WI38 (cell line): ENCODE data around the gene PGAM2.
"Not testable (repeated sequence)": the region's sequence is repeated elsewhere in the genome, so short reads cannot be mapped to it uniquely, and the experiment has no call there.

ENCODE experiments used
- H3K4me3 ChIP-seq: 2 replicates; pipeline ENCODE4 v1.5.1; 2011; ENCODE audit warnings: low read depth, mild to moderate bottlenecking, control low read depth, low read length
- TF ChIP-seq, protein P1 (sequence below): IDR thresholded peaks from 2 replicates; pipeline ENCODE4 v1.5.1; 2012; ENCODE audit warnings: low read depth, mild to moderate bottlenecking, control low read depth, low read length

The PGAM2 gene

GRCh38 chr7:44043902-44044301, 21.5 kb downstream of the PGAM2 start:
- TF ChIP-seq, protein P1, sequence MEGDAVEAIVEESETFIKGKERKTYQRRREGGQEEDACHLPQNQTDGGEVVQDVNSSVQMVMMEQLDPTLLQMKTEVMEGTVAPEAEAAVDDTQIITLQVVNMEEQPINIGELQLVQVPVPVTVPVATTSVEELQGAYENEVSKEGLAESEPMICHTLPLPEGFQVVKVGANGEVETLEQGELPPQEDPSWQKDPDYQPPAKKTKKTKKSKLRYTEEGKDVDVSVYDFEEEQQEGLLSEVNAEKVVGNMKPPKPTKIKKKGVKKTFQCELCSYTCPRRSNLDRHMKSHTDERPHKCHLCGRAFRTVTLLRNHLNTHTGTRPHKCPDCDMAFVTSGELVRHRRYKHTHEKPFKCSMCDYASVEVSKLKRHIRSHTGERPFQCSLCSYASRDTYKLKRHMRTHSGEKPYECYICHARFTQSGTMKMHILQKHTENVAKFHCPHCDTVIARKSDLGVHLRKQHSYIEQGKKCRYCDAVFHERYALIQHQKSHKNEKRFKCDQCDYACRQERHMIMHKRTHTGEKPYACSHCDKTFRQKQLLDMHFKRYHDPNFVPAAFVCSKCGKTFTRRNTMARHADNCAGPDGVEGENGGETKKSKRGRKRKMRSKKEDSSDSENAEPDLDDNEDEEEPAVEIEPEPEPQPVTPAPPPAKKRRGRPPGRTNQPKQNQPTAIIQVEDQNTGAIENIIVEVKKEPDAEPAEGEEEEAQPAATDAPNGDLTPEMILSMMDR = no peak
- H3K4me3 ChIP-seq = peak overlapping the region; percentile 76

DNA sequence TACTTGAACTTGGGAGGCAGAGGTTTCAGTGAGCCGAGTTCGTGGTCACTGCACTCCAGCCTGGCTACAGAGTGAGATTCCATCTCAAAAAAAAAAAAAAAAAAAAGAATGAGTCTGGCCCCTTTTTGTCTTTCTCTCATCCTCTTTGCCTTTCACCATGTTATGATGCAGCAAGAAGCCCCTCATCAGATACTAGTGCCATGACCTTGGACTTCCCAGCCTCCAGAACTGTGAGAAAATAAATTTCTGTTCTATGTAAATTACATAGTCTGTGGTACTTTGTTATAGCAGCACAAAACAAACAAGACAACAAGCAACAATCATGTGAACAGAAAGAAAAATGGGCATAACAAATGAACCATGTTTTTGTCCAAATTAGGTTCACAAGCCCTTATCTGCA, 23.1 kb downstream of the PGAM2 start:
- H3K4me3 ChIP-seq = no peak overlapping the region

DNA sequence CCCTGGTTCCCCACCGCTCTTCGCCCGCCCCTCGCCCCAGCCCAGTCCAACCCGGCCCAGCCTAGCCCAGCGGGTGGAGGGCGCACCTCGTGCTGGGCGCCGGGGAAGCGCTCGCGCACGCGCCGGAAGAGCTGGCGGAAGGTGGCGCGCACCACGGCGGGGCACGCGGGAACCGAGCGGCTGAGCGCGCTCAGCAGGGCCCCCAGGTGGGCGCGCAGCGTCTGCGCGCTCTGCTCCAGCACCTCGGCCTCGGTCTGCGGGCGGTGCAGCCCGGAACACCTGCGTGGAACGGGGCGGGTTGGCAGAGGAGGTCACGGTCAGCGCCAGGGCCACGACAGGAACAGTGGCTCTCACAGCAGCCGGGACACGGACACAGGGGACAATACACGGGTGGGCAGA, 24.9 kb downstream of the PGAM2 start:
- H3K4me3 ChIP-seq = not testable (repeated sequence)

More for the DNA sequence above, 23.1 kb downstream of the PGAM2 start:
- TF ChIP-seq, protein P1 = no peak

DNA sequence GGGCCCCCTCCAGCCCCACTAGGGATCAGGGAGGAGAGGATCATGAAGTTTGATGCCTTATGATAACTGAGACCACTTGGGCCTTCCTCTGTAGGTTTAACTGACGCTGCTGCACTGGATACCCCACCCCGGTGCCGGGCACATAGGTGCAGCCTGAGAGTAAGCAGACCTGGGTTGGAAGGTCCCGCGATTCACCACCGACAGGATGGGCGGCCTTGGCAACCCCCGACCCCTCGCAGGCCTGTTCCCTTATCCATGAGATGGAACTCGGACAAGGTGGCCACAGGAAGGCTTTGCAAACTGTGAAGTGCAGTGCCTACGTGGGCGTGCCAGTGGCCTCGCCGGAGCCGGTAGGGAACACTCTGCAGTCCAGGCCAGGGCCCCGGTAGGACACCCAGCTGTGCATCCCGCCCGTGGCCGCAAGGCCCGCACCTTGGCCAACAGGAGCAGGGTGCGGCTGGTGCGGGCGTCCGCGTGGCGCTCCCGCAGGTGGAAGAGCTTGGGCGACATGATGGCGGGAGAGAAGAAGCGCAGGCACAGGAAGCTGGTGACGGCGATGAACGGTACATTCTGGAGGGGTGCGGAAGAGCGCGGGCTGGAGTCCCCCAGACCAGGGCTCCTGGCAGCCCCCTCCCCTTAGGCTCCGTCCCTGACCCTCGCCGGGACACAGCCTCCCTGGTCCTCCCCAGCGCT, 25.4 kb downstream of the PGAM2 start:
- not testable (repeated sequence) for H3K4me3 ChIP-seq

- H3K4me3 ChIP-seq = not testable (repeated sequence)
Observed at GRCh38 chr7:44038961-44039558, 26.3 kb downstream of the PGAM2 start.

DNA sequence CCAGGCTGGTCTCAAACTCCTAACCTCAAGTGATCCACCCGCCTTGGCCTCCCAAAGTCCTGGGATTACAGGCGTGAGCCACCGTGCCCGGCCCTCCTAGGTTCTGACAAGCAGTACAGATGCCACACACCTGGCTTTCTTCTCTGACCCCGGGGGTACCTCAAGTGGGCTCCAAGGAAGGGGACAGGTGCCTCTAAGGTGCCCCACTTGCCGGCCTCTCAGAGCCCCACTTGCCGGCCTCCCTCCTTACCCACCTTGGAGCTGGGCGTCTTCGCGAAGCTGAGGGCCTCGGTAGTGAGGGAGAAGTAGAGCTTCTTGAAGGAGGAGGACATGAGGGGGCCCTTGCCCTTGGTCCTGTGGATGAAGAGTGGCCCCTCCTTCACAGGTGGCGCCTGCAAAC, 26.8 kb downstream of the PGAM2 start:
- not testable (repeated sequence) for H3K4me3 ChIP-seq

- not testable (repeated sequence) for H3K4me3 ChIP-seq
Observed at GRCh38 chr7:44037951-44038350, 27.4 kb downstream of the PGAM2 start.

DNA sequence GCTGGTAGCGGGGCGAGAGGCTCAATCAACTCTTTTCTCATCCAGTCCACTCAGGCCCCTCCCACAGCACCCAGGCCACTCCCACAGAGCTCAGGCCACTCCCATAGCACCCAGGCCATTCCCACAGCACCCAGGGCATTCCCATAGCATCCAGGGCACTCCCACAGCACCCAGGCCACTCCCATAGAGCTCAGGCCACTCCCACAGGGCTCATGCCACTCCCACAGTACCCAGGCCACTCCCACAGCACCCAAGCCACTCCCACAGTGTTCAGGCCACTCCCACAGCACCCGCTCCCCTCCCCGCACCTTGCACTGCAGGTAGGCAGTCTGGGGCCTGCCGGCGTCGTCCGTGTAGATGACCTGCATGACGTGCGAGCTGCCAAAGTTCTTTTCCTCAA, 29.0 kb downstream of the PGAM2 start:
- H3K4me3 ChIP-seq = not testable (repeated sequence)

DNA sequence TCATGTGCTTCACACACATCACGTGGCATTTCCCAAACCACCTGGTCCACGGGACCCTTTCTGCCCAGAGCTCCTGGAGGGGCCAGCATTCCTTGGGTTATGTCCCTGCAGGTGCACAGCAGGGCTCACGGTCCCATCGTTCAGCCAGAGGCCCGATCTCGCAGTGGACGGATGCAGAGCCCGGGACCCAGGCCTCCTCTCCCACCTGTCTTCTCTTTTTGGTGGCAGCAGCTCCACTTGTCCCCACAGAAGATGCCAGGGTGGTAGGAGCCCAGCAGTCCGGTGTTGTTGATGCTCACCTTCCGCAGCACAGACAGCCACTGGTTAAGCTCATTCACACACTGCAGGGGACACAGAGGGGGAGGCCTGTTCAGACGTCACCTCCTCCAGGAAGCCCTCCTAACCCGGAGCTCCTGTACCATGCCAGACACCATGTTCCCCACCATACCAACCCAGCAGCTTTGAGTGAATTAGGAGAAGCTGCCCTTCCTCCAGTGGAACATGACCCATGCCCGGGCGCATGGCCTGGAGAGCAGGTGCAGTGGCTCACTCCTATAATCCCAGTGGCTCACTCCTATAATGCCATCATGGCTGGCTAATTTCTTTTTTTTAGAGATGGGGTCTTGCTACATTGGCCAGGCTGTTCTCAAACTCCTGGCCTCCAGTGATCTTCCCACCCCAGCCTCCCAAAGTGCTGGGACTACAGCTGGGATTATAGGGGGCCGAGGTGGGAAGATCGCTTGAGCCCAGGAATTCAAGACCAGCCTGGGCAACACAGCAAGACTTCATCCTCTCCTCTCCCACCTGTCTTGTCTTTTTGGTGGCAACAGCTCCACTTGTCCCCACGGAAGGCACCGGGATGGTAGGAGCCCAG, 31.2 kb downstream of the PGAM2 start:
- not testable (repeated sequence) for H3K4me3 ChIP-seq

DNA sequence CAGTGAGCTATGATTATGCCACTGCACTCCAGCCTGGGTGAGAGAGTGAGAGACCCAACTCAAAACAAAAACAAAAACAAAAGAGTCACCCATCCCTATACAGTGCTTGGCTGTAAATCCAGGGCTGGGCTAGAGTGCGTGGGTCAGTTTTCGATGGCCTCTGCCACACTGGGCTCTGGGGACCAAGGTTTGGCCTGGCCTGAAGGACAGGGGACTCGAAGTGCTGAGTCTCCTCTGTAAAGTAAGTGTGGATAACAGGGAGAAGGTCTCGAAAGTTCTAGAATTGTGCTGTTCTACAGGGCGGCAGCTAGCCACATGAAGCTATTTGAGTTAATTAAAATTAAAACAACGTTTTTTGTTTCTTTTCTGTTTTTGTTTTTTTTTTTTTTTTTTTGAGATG, 33.3 kb downstream of the PGAM2 start:
- H3K4me3 ChIP-seq = not testable (repeated sequence)

GRCh38 chr7:44031319-44031718, 34.0 kb downstream of the PGAM2 start:
- not testable (repeated sequence) for H3K4me3 ChIP-seq

DNA sequence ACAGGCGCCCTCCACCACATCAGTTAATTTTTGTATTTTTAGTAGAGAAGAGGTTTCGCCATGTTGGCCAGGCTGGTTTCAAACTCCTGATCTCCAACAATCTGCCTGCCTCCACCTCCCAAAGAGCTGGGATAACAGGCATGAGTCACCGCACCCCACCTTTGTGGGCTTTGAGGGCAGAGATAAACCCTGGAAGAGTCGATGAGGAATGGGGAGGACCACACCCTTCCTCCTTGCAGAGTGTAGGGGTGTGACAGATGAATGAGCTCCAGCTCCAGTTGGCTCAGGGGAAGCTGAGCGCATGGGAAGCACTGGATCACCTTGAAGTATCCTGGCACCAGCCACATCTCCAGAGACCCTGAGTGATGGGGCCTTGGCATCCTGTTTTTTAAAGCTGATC, 35.3 kb downstream of the PGAM2 start:
- H3K4me3 ChIP-seq = not testable (repeated sequence)

- H3K4me3 ChIP-seq = not testable (repeated sequence)
Observed at GRCh38 chr7:44029433-44029832, 35.9 kb downstream of the PGAM2 start.

DNA sequence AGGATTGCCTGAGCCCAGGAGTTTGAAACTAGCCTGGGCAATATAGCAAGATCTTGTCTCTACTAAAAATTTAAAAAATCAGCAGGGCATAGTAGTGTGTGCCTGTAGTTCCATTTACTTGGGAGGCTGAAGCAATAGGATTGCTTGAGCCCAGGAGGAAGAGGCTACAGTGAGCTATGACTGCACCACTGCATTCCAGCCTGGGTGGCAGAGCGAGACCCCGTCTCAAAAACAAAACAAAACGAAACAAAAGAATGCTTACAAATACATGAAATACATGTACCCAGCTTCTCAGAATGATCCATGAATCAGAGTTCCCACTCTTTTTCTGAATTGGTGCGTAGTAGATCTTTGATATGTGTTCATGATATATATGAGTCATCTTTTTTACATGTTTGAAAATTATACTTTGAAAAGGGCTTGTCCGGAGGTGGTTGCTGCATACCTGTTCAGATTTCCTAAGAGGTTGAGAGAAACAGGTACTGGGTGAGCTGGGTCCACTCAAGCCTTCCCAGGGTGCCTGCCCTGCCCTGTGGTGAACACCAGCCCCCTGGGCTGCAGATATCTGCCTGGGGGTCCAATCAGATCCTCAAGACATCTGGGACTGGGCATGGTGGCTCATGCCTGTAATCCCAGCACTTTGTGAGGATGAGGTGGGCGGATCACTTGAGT, 42.4 kb downstream of the PGAM2 start:
- not testable (repeated sequence) for H3K4me3 ChIP-seq

- H3K4me3 ChIP-seq = not testable (repeated sequence)
Observed at GRCh38 chr7:44022069-44022468, 43.3 kb downstream of the PGAM2 start.

DNA sequence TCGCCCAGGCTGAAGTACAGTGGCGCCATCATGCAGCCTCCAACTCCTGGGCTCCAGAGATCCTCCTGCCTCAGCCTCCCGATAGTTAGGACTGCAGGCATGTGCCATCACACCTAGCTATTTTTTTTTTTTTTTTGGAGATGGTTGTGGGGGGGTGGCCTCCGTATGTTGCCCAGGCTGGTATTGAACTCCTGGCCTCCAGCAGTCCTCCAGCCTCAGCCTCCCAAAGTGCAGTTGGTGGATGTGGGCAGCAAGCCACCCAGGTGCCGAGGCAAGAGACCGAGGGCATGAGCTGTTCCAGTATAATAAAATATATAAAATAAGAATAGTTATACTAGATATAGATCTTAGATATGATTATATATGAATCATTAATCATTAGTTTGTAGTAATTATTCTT, 45.5 kb downstream of the PGAM2 start:
- not testable (repeated sequence) for H3K4me3 ChIP-seq
